SU-DHL-6 (cell line): ENCODE data around the gene LRP1B.

ENCODE experiments used
- H2AFZ ChIP-seq: fragments of 200-600 bp; sonication (generic); 2 replicates; pipeline ENCODE4 v1.6.1; 2014; ENCODE audit warnings: low read depth, mild to moderate bottlenecking, moderate library complexity, mixed read lengths, antibody characterized with exemption, low read length; ENCODE audit not compliant: severe bottlenecking
- H3F3A ChIP-seq: fragments of 200-600 bp; shearing (Covaris generic); 2 replicates; pipeline ENCODE4 v1.6.0; 2016; ENCODE audit warnings: antibody characterized with exemption, mild to moderate bottlenecking; ENCODE audit not compliant: insufficient read depth
- H3K27ac ChIP-seq: fragments of 200-600 bp; sonication (generic); 2 replicates; pipeline ENCODE4 v1.5.1; 2016; ENCODE audit warnings: low read depth, mild to moderate bottlenecking, low read length, moderate library complexity, mixed read lengths
- H3K27me3 ChIP-seq: fragments of 200-600 bp; sonication (generic), shearing (Covaris generic); 2 replicates; pipeline ENCODE4 v1.6.0; 2014; ENCODE audit warnings: mild to moderate bottlenecking, low read length
- H3K36me3 ChIP-seq: fragments of 200-600 bp; sonication (generic); 2 replicates; pipeline ENCODE4 v1.6.1; 2014; ENCODE audit warnings: mild to moderate bottlenecking, low read length, mixed read lengths
- H3K4me2 ChIP-seq: fragments of 300-600, 200-600 bp; shearing (Covaris generic), sonication (generic); 2 replicates; pipeline ENCODE4 v1.6.0; 2014; ENCODE audit warnings: low read length, low read depth, mild to moderate bottlenecking; ENCODE audit not compliant: poor library complexity, severe bottlenecking
- H3K4me3 ChIP-seq: fragments of 200-600 bp; sonication (generic); 2 replicates; pipeline ENCODE4 v1.5.1; 2014; ENCODE audit warnings: antibody characterized with exemption, low read length, mild to moderate bottlenecking, mixed read lengths; ENCODE audit not compliant: insufficient read depth, poor library complexity, severe bottlenecking
- H3K79me2 ChIP-seq: fragments of 200-600 bp; sonication (generic); 2 replicates; pipeline ENCODE4 v1.6.1; 2014; ENCODE audit warnings: mild to moderate bottlenecking, low read length, moderate library complexity; ENCODE audit not compliant: insufficient read depth
- H3K9ac ChIP-seq: fragments of 200-600 bp; sonication (generic); 2 replicates; pipeline ENCODE4 v1.7.0; 2014; ENCODE audit warnings: mild to moderate bottlenecking, low read length
- H3K9me2 ChIP-seq: fragments of 200-600 bp; sonication (generic); replicated peaks from 2 replicates; pipeline ENCODE4 v1.6.1; 2014; ENCODE audit warnings: low read length; ENCODE audit not compliant: insufficient read depth
- H3K9me3 ChIP-seq: fragments of 200-600 bp; sonication (generic); 2 replicates; pipeline ENCODE4 v1.6.1; 2014; ENCODE audit warnings: low read length, mixed read lengths; ENCODE audit not compliant: insufficient read depth
- H4K20me1 ChIP-seq: fragments of 200-600 bp; sonication (generic); 2 replicates; pipeline ENCODE4 v1.6.1; 2014; ENCODE audit warnings: low read depth, mild to moderate bottlenecking, antibody characterized with exemption, low read length, moderate library complexity, mixed read lengths
- EZH2phosphoT487 ChIP-seq: fragments of 200-600 bp; sonication (generic), shearing (Covaris generic); conservative IDR thresholded peaks from 2 replicates; pipeline ENCODE4 v1.6.1; 2018; ENCODE audit warnings: mild to moderate bottlenecking, antibody characterized with exemption, low read length, moderate library complexity, mixed read lengths
- TF ChIP-seq, protein P1 (sequence below): fragments of 200-600 bp; sonication (generic); IDR thresholded peaks from one replicate; pipeline ENCODE4 v1.5.1; 2017; ENCODE audit warnings: antibody characterized with exemption, mild to moderate bottlenecking, low read length, moderate library complexity; ENCODE audit not compliant: insufficient read depth, poor library complexity, severe bottlenecking

Gene LRP1B

DNA sequence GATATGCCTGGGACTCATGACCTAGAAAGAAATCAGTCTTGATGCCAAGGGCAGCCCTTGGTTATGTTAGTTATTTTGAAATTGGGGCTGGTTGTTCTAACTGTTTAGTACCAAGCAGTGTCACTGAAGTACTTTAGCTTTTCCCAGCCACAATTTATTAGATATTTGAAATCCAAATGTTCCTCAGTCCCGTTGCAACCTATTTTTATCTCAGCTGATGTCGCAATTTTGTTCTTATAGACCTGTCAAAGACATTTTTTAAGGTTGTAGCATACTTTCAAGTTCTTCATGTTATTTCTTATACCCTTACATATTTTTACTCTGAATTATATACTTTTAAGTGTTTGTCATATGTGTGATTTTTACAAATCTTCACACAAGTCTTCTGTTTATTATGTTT is 100.1 kb downstream of the LRP1B start:
- Histone ChIP-seq H3K4me2 (no peak overlapping the region), H3F3A (no peaks in the 10 kb centered on the region), H3K9ac (no peak overlapping the region), H4K20me1 (no peaks in the 10 kb centered on the region), H3K36me3 (no peaks in the 10 kb centered on the region), H3K9me3 (no peaks in the 10 kb centered on the region), H2AFZ (no peak overlapping the region), H3K27ac (no peak overlapping the region), H3K27me3 (no peaks in the 10 kb centered on the region), H3K4me3 (no peak overlapping the region), H3K9me2 (no peaks in the 10 kb centered on the region), H3K79me2 (no peaks in the 10 kb centered on the region)
- TF ChIP-seq, protein P1, sequence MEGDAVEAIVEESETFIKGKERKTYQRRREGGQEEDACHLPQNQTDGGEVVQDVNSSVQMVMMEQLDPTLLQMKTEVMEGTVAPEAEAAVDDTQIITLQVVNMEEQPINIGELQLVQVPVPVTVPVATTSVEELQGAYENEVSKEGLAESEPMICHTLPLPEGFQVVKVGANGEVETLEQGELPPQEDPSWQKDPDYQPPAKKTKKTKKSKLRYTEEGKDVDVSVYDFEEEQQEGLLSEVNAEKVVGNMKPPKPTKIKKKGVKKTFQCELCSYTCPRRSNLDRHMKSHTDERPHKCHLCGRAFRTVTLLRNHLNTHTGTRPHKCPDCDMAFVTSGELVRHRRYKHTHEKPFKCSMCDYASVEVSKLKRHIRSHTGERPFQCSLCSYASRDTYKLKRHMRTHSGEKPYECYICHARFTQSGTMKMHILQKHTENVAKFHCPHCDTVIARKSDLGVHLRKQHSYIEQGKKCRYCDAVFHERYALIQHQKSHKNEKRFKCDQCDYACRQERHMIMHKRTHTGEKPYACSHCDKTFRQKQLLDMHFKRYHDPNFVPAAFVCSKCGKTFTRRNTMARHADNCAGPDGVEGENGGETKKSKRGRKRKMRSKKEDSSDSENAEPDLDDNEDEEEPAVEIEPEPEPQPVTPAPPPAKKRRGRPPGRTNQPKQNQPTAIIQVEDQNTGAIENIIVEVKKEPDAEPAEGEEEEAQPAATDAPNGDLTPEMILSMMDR: no peak
- TF ChIP-seq EZH2phosphoT487: no peak

DNA sequence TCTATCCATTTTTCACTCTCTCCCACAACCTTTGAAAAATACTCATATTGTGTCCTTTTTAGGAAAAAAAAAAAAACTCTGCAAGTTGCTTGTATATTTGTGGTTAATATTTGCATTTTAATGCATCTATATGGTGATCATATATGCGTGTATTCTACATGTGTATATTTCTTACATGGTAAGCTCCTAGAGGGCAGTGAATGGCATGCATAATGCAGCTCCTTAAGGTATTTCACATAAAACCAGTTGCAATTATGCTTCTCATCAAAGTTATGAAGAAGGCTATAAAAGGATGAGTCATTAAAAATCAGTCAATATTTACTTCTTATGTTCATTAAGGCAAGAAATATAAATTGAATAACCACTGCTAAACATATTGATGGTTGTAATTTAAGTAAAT is 100.8 kb downstream of the LRP1B start:
- H3K9me3 ChIP-seq: no peaks in the 10 kb centered on the region
- no peaks in the 10 kb centered on the region for H3K27me3 ChIP-seq
- H3K9ac ChIP-seq: no peak overlapping the region
- no peak overlapping the region for H3K4me3 ChIP-seq
- no peaks in the 10 kb centered on the region for H3K79me2 ChIP-seq
- no peak overlapping the region for H3K4me2 ChIP-seq
- H2AFZ ChIP-seq: no peak overlapping the region
- H3K9me2 ChIP-seq: no peaks in the 10 kb centered on the region
- TF ChIP-seq, protein P1: no peak
- TF ChIP-seq EZH2phosphoT487: no peak
- no peaks in the 10 kb centered on the region for H3K36me3 ChIP-seq
- no peak overlapping the region for H3K27ac ChIP-seq
- no peaks in the 10 kb centered on the region for H4K20me1 ChIP-seq
- no peaks in the 10 kb centered on the region for H3F3A ChIP-seq

- no peaks in the 10 kb centered on the region for H4K20me1 ChIP-seq
- H2AFZ ChIP-seq: no peak overlapping the region
- no peak overlapping the region for H3K9ac ChIP-seq
- no peaks in the 10 kb centered on the region for H3K79me2 ChIP-seq
- no peak overlapping the region for H3K27ac ChIP-seq
- no peaks in the 10 kb centered on the region for H3K27me3 ChIP-seq
- H3K4me3 ChIP-seq: no peak overlapping the region
- no peaks in the 10 kb centered on the region for H3F3A ChIP-seq
- H3K9me3 ChIP-seq: no peaks in the 10 kb centered on the region
- H3K9me2 ChIP-seq: no peaks in the 10 kb centered on the region
- no peak overlapping the region for H3K4me2 ChIP-seq
- H3K36me3 ChIP-seq: no peaks in the 10 kb centered on the region
- TF ChIP-seq EZH2phosphoT487: no peak
- TF ChIP-seq, protein P1: no peak
Observed at GRCh38 chr2:142025394-142025793, 105.4 kb downstream of the LRP1B start.
